IMR-90 (cell line): ENCODE measurements around the gene CHST2. TPM values are rescaled to one million over a fixed set of nuclear protein-coding genes. Genes with fewer than 3 reads are reported as not detected.

Source experiments
- ATAC-seq: fragments of 200-7000 bp; cut with Tn5 transposase; 2 replicates; pipeline ENCODE4 v1.9.1; 2020; ENCODE audit warnings: low read depth, mild to moderate bottlenecking, moderate library complexity
- BruUV-seq: library from RNA; stranded (reverse); fragments of 400-500 nt; replicated peaks from 2 replicates; lab custom pipeline; 2021; lab: Mats Ljungman, UMichigan
- CTCF ChIA-PET: fragments of 300-600 bp; formaldehyde crosslinking; extraction: SDS; loops from one replicate; lab custom pipeline; 2021; ENCODE audit warnings: antibody characterized with exemption; lab: Yijun Ruan, JAX
- POLR2A ChIA-PET: fragments of 300-600 bp; sonication (Branson Sonifier 250); formaldehyde crosslinking; loops from one replicate; lab custom pipeline; 2022; ENCODE audit warnings: antibody characterized with exemption; ENCODE audit not compliant: unreplicated experiment; lab: Charles Lee
- DNase-seq: peaks from one replicate; pipeline ENCODE4 v3.0.0; 2013
- H2AFZ ChIP-seq: replicated peaks from 2 replicates; pipeline ENCODE3; 2013; ENCODE audit warnings: low read length, mild to moderate bottlenecking; ENCODE audit not compliant: poor library complexity
- H2AK5ac ChIP-seq: 2 replicates; pipeline ENCODE4 v1.6.1; 2013; ENCODE audit warnings: low read depth, low read length, inconsistent platforms
- H2AK9ac ChIP-seq: replicated peaks from 2 replicates; pipeline ENCODE3; 2013; ENCODE audit warnings: mild to moderate bottlenecking, low read depth, low read length, moderate library complexity; ENCODE audit not compliant: poor library complexity
- H2BK120ac ChIP-seq: 2 replicates; pipeline ENCODE4 v1.6.1; 2013; ENCODE audit warnings: low read depth, low read length, inconsistent platforms
- H2BK15ac ChIP-seq: 3 replicates; pipeline ENCODE4 v1.6.1; 2013; ENCODE audit warnings: low read depth, low read length, inconsistent platforms
- H2BK20ac ChIP-seq: 2 replicates; pipeline ENCODE4 v1.6.1; 2013; ENCODE audit warnings: low read depth, mild to moderate bottlenecking, inconsistent platforms, low read length, moderate library complexity
- H2BK5ac ChIP-seq: 2 replicates; pipeline ENCODE4 v1.6.1; 2013; ENCODE audit warnings: mild to moderate bottlenecking, low read depth, low read length, inconsistent platforms; ENCODE audit not compliant: poor library complexity, severe bottlenecking
- H3K14ac ChIP-seq: replicated peaks from 2 replicates; pipeline ENCODE4 v1.6.1; 2013; ENCODE audit warnings: low read depth, low read length, inconsistent platforms
- H3K18ac ChIP-seq: 2 replicates; pipeline ENCODE4 v1.6.1; 2013; ENCODE audit warnings: low read depth, low read length, control low read depth
- H3K23ac ChIP-seq: 2 replicates; pipeline ENCODE4 v1.6.1; 2013; ENCODE audit warnings: low read depth, low read length, inconsistent platforms
- H3K27ac ChIP-seq: 2 replicates; pipeline ENCODE4 v1.5.1; 2013; ENCODE audit warnings: mild to moderate bottlenecking, control low read depth, low read length; ENCODE audit not compliant: insufficient read depth
- H3K27me3 ChIP-seq: 2 replicates; pipeline ENCODE4 v1.6.1; 2013; ENCODE audit warnings: low read length; ENCODE audit not compliant: control insufficient read depth, insufficient read depth
- H3K36me3 ChIP-seq: 2 replicates; pipeline ENCODE4 v1.6.1; 2013; ENCODE audit warnings: low read length, mixed read lengths; ENCODE audit not compliant: control insufficient read depth, insufficient read depth
- H3K4ac ChIP-seq: 2 replicates; pipeline ENCODE4 v1.6.1; 2013; ENCODE audit warnings: low read depth, low read length, inconsistent platforms
- H3K4me1 ChIP-seq: 2 replicates; pipeline ENCODE4 v1.6.1; 2013; ENCODE audit warnings: low read length, mixed read lengths; ENCODE audit not compliant: control insufficient read depth, insufficient read depth
- H3K4me2 ChIP-seq: 2 replicates; pipeline ENCODE4 v1.6.1; 2013; ENCODE audit warnings: low read depth, mild to moderate bottlenecking, control low read depth, low read length, moderate library complexity
- H3K4me3 ChIP-seq: 2 replicates; pipeline ENCODE4 v1.5.1; 2013; ENCODE audit warnings: low read depth, mild to moderate bottlenecking, control low read depth, low read length, moderate library complexity; ENCODE audit not compliant: insufficient read depth
- H3K56ac ChIP-seq: 2 replicates; pipeline ENCODE4 v1.6.1; 2013; ENCODE audit warnings: low read length, inconsistent platforms; ENCODE audit not compliant: insufficient read depth; ENCODE audit errors: extremely low read depth
- H3K79me1 ChIP-seq, 2 experiments: 2 replicates each; pipeline ENCODE4 v1.6.1; 2013; ENCODE audit warnings: low read length in 2 of 2, inconsistent platforms in 1 of 2, low read depth in 1 of 2
- H3K9ac ChIP-seq: 2 replicates; pipeline ENCODE4 v1.6.1; 2013; ENCODE audit warnings: low read depth, low read length, control low read depth
- H3K9me1 ChIP-seq: 2 replicates; pipeline ENCODE4 v1.6.1; 2013; ENCODE audit warnings: low read length, inconsistent platforms; ENCODE audit not compliant: insufficient read depth
- H3K9me3 ChIP-seq: 2 replicates; pipeline ENCODE4 v1.6.1; 2013; ENCODE audit warnings: low read length; ENCODE audit not compliant: control insufficient read depth, insufficient read depth
- H4K20me1 ChIP-seq: 2 replicates; pipeline ENCODE4 v1.6.1; 2013; ENCODE audit warnings: low read length, inconsistent platforms; ENCODE audit not compliant: insufficient read depth
- H4K5ac ChIP-seq: 2 replicates; pipeline ENCODE4 v1.6.1; 2013; ENCODE audit warnings: mild to moderate bottlenecking, low read depth, low read length, control low read depth
- H4K8ac ChIP-seq, 2 experiments: 2 replicates each; pipeline ENCODE4 v1.6.1; 2013; ENCODE audit warnings: low read depth in 2 of 2, low read length in 2 of 2, control low read depth in 1 of 2, inconsistent platforms in 1 of 2
- H4K91ac ChIP-seq: 2 replicates; pipeline ENCODE4 v1.6.1; 2013; ENCODE audit warnings: low read depth, low read length, inconsistent platforms; ENCODE audit not compliant: insufficient read depth
- CTCF ChIP-seq: conservative IDR thresholded peaks from 2 replicates; pipeline ENCODE4 v1.5.1; 2012; ENCODE audit warnings: mild to moderate bottlenecking, low read depth, low read length, improper control_type of control experiment
- FOS ChIP-seq: fragments of 150-350 bp; IDR thresholded peaks from 2 replicates; pipeline ENCODE4 v1.6.1; 2016; ENCODE audit warnings: low read depth, low read length
- POLR2A ChIP-seq: IDR thresholded peaks from 2 replicates; pipeline ENCODE4 v1.6.1; 2012; ENCODE audit warnings: mild to moderate bottlenecking, low read depth, low read length
- RAD21 ChIP-seq: IDR thresholded peaks from 2 replicates; pipeline ENCODE4 v1.6.1; 2012; ENCODE audit warnings: low read length, improper control_type of control experiment
- WGBS, 2 experiments: methylation state at CpG; one replicate each; pipeline versions ENCODE4 v1.1.5 to v1.1.7; 2013; ENCODE audit warnings: missing lambda C conversion rate in 2 of 2; ENCODE audit not compliant: insufficient read length in 1 of 2; ENCODE audit errors: extremely low coverage in 2 of 2; 5-methylcytosine and 5-hydroxymethylcytosine counted together
- dilution Hi-C: fragments of 300-500 bp; cut with HindIII; formaldehyde crosslinking; loops from one replicate; pipeline ENCODE4 v1.14.3; 2018; ENCODE audit warnings: low sequenced_read_pairs; ENCODE audit not compliant: unreplicated experiment
- in situ Hi-C: fragments of 300-500 bp; cut with MboI; formaldehyde crosslinking; loops from 3 replicates; pipeline ENCODE4 v1.14.3; 2019; ENCODE audit warnings: low sequenced_read_pairs, inconsistent platforms, mixed read lengths
- intact Hi-C: fragments of 100-400 bp; cut with micrococcal nuclease; formaldehyde crosslinking; loops from 2 replicates; pipeline ENCODE4 v1.10.0; 2022
- polyA plus RNA-seq, 3 experiments: library from polyadenylated mRNA; depleted of rRNA; stranded (reverse); fragments of >200 nt; gene quantifications; 2 replicates each; pipeline ENCODE4 v1.2.3, GENCODE V29; 2012; ENCODE audit warnings: low replicate concordance in 1 of 3
- total RNA-seq: library from RNA; depleted of rRNA; stranded (reverse); fragments of >200 nt; gene quantifications from 2 replicates; pipeline ENCODE4 v1.2.3, GENCODE V29; 2012

Gene CHST2
- total and polyA plus RNA-seq, 2 of the 4 experiments (the other 2 are of a cell fraction): 0.90 to 1.4 TPM

GRCh38 chr3:143135150-143135549 lies 15.6 kb downstream of the CHST2 start:
- no peak overlapping the region; the same call in 1 of the 2 replicates for H2BK20ac ChIP-seq
- H2BK5ac ChIP-seq: no peak overlapping the region
- no peaks in the 10 kb centered on the region for H3K79me1 ChIP-seq
- no peak overlapping the region for H3K4me3 ChIP-seq
- H3K23ac ChIP-seq: no peak overlapping the region
- H3K4me1 ChIP-seq: peaks cover 1% of the 10 kb centered on the region; the same call in 1 of the 2 replicates
- no peak overlapping the region for H4K8ac ChIP-seq
- H2AK9ac ChIP-seq: no peak overlapping the region
- no TSS peak for BruUV-seq
- no peak overlapping the region for H4K91ac ChIP-seq
- H3K27ac ChIP-seq: no peak overlapping the region
- intact Hi-C loops (no loop called here), dilution Hi-C loops (no loop called here), in situ Hi-C loops (no loop called here)
- H3K4ac ChIP-seq: no peak overlapping the region
- no peak overlapping the region for H3K18ac ChIP-seq
- DNase-seq: peak; percentile 95
- POLR2A ChIA-PET: no interaction called here
- no peak overlapping the region for H3K56ac ChIP-seq
- H4K5ac ChIP-seq: no peak overlapping the region
- no peaks in the 10 kb centered on the region for H4K20me1 ChIP-seq
- no peaks in the 10 kb centered on the region for H3K9me3 ChIP-seq
- peak; percentile 97 for ATAC-seq
- H2AFZ ChIP-seq: no peak overlapping the region
- H2BK15ac ChIP-seq: 0 out of 3 replicates have a peak overlapping the region, but pooled peaks have one; percentile 59
- H2BK120ac ChIP-seq: peak overlapping the region; percentile 44; the same call in 1 of the 2 replicates
- H3K27me3 ChIP-seq: no peaks in the 10 kb centered on the region
- no peak overlapping the region for H3K14ac ChIP-seq
- TF ChIP-seq CTCF (no peak), POLR2A (no peak), RAD21 (peak; percentile 42), FOS (peak; percentile 85)
- no peak overlapping the region for H2AK5ac ChIP-seq
- CTCF ChIA-PET: interaction anchor here (0.6 to 1.0 kb wide), 2 partner anchors 8 to 14 kb away, joined by 3 to 4 read pairs; no protein-coding TSS in a partner anchor
- no peak overlapping the region for H3K4me2 ChIP-seq
- H3K9ac ChIP-seq: no peak overlapping the region
- H3K9me1 ChIP-seq: peaks cover 4% of the 10 kb centered on the region; the same call in 1 of the 2 replicates
- H3K36me3 ChIP-seq: no peaks in the 10 kb centered on the region
- WGBS, 2 experiments: no CpG with 5 or more reads among the region's 2 CpGs
